Measurements from ENCODE around the gene ZDHHC12.
"Not testable (repeated sequence)": the region's sequence is repeated elsewhere in the genome, so short reads cannot be mapped to it uniquely, and the experiment has no call there.

Gene ZDHHC12

DNA sequence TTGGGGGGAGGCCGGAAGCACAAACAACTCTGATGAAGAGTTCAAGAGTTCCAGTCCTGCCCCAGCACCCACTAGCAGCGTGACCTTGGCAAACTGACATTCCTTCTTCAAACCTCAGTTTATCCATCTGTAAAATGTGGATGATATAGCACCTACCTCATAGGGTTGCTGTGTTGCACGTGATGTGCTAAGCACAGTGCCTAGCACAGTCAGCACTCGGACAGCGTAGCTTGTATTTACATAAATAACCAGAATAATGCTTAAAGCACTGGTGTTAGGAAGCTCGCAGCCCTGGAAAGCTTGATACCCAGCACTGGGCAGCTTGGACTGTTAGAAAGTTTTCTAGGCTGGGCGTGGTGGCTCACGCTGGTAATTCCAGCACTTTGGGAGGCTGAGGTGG is 16.5 kb downstream of the ZDHHC12 start:
- no peak for DNase-seq (ENCODE audit: low spot score)

DNA sequence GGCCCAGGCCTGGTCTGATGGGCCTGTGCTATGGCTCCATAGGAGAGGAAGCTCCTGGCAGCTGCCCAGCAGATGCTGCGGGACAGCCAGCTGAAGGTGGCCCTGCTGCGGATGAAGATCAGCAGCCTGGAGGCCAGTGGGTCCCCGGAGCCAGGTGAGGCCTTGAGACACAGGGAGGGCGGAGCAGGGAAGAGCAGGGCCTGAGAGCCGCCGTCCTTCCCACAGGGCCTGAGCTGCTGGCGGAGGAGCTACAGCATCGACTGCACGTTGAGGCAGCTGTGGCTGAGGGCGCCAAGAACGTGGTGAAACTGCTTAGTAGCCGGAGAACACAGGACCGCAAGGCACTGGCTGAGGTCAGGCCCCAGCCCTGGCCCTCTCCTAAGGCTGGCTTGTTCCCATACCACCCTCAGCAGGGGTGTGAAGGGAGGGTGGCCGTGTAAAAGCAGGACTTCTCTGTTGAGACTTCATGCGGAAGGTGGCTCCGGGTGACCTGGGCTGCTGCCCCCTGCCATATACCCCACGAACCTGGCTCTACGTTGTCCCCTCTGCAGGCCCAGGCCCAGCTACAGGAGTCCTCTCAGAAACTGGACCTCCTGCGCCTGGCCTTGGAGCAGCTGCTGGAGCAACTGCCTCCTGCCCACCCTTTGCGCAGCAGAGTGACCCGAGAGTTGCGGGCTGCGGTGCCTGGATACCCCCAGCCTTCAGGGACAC is 17.1 kb downstream of the ZDHHC12 start:
- no peak for DNase-seq (ENCODE audit: low spot score)

DNA sequence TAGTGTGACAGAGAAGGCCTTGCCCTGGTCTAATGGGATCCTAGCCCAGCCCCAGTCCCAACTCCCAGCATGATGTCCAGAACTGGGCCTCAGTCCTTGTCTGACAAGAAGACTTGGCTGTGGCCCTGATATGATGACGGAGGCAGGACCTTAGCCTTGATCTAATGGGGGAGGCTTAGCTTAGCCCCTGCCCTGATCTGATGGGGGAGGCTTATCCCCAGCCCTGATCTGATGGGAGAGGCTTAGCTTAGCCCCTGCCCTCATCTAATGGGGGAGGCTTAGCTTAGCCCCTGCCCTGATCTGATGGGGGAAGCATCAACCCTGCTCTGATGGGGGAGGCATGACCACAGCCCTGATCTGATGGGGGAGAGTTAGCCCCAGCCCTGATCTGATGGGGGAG is 17.9 kb downstream of the ZDHHC12 start:
- DNase-seq (ENCODE audit: low spot score), result no peak

DNA sequence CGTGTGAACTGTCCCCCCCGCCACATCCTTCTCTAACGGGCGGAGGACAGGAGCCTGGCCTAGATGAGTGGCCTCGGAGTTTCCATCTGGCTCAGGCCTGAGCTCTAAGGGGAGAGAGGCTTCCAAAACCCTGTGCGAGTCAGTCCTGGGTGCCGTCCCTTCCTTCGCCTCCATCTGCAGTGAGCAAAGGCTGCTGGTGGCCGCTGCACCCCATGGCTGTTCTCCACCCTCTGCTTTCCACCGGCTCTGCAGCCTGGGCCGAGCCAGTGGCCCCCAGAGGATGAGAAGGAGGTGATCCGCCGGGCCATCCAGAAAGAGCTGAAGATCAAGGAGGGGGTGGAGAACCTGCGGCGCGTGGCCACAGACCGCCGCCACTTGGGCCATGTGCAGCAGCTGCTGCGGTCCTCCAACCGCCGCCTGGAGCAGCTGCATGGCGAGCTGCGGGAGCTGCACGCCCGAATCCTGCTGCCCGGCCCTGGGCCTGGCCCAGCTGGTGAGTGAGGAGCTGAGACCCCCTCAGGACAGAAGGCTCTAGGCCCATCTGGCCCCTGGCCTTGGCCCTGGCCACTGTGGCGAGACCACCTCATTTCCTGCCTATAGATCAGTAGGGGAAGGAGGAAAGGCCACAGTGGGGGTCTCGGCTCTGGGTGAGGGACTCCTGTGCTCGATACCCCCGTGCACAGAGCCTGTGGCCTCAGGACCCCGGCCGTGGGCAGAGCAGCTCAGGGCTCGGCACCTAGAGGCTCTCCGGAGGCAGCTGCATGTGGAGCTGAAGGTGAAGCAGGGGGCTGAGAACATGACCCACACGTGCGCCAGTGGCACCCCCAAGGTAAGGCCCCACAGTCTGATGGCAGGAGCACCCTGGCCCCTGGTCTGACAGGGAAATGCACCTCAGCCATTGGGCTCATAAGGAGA is 18.6 kb downstream of the ZDHHC12 start:
- DNase-seq (ENCODE audit: low spot score), result no peak

DNA sequence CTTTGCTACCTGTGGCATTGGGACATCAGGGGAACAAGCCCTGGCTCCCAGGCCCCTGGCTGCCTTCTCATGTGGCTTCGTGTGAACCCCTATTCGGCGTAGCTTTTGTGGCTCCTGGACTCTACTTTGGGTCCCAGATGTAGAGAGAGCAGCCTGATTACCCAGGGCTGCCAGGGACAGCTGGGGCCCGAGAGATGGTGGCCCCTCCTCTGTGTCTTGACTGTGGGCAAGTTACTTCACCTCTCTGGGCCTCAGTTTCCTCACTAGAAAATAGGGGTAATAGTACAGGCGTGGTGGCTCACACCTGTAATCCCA is 19.6 kb downstream of the ZDHHC12 start:
- DNase-seq (ENCODE audit: low spot score), result no peak

DNA sequence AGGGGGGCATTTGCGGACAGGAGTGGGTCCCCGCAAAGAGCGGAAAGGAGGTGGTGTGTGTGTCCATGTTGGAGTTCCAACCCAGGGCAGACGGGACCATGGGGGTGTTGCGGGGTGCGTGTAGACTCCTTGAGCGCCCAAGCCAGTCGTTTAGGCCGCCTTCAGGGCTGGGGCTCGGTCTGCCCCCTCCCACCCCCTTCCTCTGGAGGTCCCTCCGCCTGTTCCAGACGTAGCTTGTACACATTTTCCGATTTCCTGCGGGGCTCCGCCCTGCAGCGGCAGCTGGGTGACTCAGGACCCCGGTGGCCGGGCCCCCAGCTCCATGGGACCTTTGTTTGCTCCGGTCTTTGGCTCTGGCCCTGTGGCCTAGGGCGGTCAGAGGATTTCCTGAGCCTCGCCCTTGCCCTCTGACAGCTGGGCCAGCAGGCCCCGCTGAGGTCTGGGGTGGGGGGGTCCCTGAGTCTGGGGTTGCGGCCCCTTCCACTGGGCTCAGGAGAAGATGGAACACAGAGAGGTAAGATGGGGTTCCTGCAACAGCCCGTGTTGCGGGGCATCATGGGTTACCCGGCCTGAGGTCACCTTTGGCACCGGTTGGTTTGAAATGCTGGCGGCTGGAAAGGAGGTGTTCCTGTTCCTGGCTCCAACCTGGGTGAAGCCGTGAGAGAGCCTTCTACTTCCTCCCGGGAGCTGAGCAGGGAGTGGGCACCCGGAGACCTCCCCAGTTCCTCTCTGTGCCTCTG is 20.1 kb downstream of the ZDHHC12 start:
- peak; percentile 26 for DNase-seq (ENCODE audit: low spot score)

DNA sequence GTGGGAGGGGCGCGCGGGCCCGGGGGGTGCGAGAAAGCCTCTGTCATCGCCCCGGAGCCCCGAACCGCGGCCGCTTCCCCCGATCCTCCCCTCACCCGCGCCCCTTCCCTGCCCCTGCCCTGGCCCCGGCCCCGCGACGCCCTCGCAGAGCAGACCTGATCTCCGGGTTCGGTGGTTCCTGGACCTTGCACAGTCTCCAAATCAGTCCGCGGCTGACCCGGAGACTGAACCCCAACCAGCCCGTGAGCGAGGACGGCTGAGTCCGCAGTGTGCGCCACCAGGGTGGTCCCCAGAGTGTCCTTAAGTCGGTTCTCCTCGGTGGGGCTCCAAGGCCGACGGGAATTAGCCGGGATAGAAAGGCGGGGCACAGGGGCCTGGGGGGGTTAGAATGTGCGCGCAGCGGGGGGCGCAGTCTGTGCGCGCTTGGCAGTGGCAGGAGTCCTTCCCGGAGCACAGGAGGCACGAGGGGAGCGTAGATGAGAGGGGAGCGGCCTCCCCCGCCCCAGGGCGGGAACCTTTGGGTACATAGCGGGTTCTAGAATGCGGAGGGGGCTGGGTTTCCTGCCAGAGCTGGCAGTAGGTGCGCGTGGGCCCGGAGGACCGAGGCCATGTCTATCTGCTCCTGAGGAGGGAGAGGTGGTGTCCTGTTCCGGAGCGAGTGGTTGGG is 20.8 kb downstream of the ZDHHC12 start:
- no peak for DNase-seq (ENCODE audit: low spot score)

DNA sequence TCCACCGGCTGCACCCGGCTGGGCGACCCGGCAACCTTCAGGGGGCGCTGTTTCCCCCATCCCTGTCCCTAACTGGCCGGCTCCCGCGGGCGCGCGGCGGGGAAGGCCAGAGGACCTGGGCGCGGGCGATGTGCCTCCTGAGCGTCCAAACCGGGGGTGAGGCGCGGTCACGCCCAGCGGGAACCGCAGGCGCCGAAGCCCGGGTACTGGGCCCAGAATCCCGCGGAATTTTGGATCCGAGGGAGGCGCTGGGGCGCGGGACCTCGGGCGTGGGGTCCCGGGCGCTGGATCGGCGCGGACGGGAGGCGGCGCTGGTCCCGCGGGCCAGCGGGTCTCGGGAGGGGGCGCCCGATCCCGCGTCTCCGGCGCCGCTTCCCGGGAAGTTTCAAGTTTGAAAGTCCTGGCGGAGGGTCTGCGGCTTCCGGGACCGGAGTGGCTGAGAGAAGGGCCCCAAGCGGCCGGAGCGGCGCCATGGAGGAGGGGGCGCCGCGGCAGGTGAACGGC is 21.4 kb downstream of the ZDHHC12 start, which contains the start of gene PKN3:
TSS of gene PKN3 (plus strand) at position 59 of the 504 bp plus-strand sequence. CDS start at position 472, 413 bp downstream.
- peak; percentile 84 for DNase-seq (ENCODE audit: low spot score)

DNA sequence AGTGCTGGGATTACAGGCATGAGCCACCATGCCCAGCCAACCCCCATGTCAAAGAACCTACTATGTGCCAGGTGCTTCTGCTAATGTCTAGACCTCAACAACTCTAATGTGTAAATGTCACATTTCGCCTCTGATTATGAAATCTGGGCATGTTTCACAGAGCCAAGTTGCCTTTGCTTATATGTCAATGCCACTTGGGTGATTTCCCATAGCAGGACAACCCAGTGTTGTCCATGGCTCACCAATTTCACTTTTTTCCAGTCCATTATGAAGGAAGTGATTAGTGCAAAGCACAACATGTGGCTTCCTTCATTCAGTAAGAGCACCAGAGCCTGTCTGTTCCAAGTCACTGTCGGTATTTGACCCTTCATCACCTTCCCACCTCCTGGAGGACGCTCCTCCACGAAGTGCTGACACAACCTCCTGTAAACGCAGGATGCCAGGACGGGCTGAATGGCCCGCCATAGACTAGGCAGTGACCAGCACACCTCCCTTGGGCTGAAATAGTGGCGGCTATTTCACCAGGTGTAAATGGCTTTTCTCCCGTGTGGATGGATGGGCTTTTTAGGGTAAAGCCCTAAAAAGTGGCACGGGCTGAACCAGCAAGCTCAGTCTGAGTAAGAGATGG is 22.6 kb downstream of the ZDHHC12 start:
- DNase-seq (ENCODE audit: low spot score), result no peak

DNA sequence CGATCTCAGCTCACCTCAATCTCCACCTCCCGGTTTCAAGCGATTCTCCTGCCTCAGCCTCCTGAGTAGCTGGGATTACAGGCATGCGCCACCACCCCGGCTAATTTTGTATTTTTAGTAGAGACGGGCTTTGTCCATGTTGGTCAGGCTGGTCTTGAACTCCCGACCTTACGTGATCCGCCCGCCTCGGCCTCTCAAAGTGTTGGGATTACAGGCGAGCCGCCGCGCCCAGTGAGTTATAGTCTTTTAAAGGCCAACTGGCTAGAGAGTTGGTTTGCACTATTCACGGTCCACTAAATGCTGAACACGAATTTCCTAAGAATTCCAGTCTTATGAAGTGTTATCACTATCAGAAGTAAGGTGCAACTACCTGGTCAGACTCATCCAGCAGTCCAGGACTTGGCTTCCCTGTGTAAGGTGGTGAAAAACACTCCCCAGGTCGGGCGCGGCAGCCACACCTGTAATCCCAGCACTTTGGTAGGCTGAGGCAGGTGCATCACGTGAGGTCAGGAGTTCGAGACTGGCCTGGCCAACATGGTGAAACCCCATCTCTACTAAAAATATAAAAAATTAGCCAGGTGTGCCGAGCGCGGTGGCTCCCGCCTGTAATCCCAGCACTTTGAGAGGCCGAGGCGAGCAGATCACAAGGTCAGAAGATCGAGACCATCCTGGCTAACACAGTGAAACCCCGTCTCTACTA is 24.7 kb downstream of the ZDHHC12 start:
- not testable (repeated sequence) for DNase-seq (ENCODE audit: low spot score)

DNA sequence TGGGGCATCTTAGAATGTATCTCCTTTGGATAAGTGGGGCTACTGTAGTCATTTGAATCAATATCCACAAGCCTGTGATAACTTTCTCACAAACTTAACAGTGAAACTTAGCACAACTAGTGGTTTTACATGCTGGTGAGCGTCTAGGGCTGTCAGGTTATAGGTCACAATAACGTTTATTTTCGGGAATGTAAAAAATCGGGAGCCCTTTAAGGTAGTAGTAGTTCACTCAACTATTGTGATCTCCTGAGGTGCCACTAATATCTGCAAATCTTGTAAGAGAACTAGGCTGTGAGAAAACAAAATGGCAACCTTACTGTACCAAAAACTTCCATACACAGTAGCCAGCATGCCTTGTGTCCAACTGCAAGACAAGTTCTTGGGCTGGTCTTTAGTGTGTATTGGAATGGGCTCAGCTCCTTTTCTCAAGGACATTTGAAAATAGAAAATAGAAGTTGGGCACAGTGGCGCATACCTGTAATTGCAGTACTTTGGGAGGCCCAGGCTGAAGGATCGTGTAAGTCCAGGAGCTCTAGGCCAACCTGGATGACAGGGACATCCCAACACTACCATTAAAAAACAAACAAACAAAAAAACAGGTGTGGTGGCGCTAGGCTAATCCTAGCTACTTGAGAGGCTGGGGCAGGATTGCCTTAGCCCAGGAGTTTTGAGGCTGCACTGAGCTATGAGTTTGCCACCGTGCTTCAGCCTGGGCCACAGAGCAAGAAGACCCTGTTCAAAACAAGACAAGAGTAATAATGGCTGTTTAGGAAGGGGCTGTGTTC is 26.8 kb downstream of the ZDHHC12 start:
- no peak for DNase-seq (ENCODE audit: low spot score)

DNA sequence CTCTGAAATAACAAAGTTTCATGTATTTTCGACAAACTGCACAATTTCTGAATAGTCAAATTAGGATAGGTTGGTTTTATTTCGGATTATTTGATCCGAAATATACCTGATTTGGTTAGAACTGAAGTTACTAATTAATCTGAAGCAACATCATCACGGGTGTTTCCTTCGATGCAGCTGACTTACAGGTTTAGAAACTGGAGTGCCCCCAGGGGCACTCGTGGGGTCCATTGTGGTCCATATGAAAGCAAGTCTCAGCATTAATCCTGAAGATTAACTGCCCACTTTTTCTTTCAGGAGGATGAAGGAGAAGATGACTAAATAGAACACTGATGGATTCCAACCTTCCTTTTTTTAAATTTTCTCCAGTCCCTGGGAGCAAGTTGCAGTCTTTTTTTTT is 29.6 kb downstream of the ZDHHC12 start:
- no peak for DNase-seq (ENCODE audit: low spot score)

DNA sequence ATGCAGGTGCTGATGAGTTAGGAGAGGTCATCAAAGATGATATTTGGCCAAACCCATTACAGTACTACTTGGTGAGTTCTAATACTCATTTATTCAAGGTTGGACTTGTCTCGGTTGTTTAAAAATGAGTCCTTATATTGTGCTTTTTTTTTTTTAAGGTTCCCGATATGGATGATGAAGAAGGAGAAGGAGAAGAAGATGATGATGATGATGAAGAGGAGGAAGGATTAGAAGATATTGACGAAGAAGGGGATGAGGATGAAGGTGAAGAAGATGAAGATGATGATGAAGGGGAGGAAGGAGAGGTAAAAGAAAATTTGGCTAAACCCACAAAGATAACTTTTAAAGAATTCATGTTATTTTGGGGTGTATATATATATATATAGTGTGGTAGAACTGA is 30.2 kb downstream of the ZDHHC12 start:
- DNase-seq (ENCODE audit: low spot score), result not testable (repeated sequence)

DNA sequence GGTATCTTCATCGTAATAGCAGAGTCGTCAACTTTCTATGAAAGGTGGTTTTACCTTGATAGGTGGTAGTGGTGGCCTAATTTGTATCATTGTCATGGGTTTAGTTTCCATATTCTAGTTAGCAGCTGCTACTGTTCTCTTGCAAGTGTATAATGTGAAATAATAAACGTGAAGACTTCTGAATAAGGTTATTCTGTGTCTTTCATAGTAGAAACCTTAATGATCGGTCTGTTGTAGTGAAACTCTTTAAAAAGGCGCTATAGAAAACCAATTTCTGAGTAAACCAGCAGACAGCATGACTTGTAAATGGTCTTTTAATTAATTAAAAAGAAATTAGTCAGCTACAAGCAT is 33.3 kb downstream of the ZDHHC12 start:
- peak; percentile 7 for DNase-seq (ENCODE audit: low spot score)

DNA sequence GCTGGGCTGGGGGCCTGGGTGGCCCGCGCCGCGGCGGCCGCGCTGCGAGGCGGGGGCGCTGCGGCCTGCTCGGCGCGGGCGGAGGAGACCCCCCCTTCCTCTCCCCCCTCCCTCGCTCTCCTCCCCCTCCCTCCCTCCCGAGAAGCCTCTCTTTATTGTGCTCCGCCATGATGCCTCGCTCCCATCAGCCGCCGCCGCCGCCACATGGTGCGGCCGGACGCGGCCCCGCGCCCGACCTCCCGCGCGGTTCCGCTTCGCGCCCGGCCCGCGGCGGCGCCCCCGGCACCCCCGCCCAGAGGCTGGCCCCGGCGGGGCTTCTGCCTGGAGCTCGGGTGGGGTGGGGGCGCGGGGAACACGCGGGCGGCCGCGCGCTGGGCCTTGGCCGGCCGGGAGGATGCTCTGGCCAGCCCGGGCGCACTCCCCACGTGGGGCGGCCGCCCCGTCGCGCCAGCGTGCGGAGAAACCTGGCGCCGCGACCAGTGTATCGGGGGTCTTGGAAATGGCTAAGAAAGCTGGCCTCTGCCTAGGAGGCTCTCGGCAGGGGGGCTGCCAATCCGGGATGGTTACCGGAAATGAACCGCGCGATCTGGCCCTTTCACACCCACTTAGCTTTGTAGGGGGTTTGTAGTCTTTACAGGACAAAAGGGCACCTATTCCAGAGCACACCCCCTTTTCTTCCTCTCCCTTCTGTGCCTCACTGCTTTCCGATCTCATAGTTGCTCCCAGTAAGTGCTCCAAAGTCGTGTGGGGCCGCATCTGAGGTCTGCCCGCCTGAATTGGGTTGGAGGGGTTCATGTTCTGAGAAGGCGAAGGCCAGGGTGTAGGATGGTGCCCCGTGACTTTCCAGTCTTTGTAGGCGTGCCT is 33.9 kb downstream of the ZDHHC12 start:
- peak; percentile 20 for DNase-seq (ENCODE audit: low spot score)

DNA sequence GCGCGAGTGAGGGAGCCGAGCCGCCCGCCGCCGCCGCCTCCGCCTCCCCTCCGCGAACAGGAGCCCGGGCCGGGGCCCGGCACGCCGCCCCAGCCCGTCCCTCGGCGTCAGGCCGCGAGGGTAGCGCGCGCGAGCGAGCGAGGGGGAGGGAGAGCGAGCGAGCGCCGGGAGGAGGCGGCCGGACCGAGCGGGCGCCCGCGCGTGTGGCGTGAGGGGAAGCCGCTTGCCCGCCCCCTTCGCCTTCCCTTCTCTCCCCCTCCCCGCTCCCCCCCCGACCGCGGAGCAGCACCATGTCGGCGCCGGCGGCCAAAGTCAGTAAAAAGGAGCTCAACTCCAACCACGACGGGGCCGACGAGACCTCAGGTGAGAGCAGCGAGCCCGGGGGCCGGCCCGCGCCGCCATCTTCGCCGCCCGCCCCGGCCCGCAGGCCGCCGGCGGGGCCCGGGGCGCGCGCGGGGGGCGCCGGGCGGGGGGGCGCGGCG is 34.6 kb downstream of the ZDHHC12 start:
- peak; percentile 21 for DNase-seq (ENCODE audit: low spot score)

DNA sequence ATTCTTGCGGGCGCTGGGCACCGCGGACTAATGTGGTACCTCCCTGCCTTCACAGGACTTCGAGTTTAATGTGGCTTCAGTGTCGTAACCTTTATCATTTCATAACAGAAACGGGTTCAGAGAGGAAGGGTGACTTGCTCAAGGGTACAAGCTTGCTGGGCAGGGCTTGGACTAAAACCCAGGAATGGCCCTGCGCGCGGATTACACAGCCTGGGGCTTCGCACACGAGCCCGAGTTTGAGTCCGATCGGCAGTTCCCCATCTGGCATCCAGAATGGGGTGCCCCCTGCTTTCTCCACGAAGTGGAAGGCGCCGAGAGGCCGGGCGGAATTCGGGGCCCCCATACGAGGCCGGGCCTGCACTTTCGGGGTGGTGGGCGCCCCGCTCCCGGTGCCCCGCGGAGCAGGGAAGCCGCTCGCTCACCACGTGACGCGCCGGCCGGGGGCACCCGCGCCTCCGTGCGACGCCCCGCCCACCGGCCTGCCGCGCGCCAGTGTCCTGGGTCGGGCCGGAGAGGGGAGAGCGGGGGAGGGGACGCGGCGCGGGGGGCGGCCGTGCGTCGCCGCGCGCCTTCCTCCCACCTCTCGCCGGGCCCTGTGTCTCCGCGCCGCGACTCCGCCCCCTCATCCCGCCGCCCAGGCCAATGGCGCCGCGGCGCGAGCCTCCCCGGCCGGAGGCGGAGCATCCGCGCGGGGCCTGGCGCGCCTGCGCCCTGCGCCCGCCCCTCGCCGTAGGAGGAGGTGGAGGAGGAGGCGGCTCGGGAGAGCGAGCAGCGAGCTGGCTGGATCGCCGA is 35.2 kb downstream of the ZDHHC12 start, which contains the start of gene SET:
TSS of gene SET (plus strand) at position 722 of the 792 bp plus-strand sequence. CDS start 361 bp downstream, outside the sequence.
- peak; percentile 96 for DNase-seq (ENCODE audit: low spot score)

DNA sequence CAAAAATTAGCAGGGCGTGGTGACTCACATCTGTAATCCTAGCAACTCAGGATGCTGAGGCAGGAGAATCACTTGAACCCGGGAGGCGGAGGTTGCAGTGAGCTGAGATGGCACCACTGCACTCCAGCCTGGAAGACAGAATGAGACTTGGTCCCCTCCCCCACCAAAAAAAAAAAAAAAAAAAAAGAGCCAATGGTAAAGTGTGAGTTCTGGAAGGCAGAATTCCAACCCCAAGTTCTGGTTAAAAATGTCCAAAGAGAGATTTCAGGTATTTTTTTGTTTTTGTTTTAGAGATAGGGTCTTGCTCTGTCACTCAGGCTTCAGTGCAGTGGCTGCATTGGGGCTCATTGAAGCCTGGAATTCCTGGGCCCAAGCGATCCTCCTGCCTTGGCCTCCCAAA is 36.5 kb downstream of the ZDHHC12 start:
- DNase-seq (ENCODE audit: low spot score), result no peak
